Fibroblast of skin of right biceps (primary cell): ENCODE data around the gene DTD2.
"Not testable (repeated sequence)": the region's sequence is repeated elsewhere in the genome, so short reads cannot be mapped to it uniquely, and the experiment has no call there.

Experiments used
- DNase-seq: peaks from one replicate; pipeline ENCODE4 v3.0.0-alpha.2; 2013

The DTD2 gene

DNA sequence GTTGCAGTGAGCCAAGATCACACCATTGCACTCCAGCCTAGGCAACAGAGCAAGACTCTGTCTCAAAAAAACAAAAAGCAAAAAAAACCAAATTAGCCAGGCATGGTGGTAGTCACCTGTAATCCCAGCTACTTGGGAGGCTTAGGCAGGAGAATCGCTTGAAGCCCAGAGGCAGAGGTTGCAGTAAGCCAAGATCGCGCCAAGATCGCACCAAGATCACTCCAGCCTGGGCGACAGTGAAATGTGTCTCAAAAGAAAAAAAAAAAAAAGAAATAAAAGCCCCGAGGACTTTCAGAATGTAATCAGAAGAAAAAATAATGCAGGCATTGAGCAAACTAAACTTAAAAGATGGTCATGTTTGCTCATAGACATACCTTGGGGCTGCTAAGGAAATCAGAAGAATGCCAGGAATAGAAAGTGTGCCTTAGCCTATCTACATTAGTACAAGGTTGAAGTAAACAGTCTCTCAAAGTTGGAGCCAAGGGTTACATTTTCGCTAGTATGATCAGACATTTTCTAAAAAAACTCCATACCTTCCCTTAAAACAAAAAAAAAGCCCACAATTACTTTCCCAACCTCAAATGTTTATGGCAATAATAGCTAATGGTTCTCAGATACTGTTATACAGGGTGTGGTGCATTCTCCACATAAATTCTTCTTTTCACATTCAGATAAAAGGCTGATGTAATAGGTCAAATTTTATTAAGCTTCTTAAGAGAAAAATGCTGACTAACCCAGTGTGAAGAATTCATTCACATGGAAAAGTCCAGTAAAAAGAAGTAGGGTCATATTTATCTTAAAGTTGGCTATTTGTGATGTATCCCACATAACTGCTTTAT, 15.8 kb downstream of the DTD2 start:
- DNase-seq: peak; percentile 66

DNA sequence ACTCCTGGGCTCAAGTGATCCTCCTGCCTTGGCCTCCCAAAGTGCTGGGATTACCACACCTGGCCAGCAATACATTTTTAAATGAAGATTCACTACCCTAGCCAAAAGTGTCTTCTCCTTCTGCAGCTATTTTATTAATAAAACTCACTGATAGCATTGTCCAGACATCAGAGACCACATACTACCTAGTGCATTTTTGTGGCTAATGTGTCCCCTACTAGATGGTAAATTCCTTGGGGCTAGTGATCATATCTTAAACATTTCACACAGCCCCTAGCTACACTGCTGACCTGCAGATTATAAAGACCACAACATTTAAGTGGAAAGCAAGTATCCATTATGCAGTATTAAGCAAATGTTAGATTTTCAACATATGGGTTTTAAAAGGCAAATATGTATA, 17.0 kb downstream of the DTD2 start:
- DNase-seq: peak; percentile 14

DNA sequence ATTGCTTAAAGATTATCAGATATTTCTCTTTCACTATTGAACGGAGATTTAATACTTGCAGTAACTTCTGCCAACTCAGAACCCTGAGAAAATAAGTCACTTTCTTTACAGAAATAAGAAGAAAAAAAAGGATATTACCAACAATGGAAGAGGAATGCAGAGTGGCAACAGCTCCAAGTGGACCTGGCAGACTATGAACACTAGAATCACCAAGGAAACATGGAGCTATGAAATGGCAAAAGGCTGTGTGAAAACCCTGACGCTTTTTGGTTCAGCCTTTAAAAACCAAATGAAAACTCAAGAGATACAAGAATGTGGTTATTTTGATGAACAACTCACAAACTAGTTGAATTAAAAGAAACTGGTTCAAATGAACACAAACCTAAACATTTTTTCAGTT, 17.7 kb downstream of the DTD2 start:
- no peak for DNase-seq

DNA sequence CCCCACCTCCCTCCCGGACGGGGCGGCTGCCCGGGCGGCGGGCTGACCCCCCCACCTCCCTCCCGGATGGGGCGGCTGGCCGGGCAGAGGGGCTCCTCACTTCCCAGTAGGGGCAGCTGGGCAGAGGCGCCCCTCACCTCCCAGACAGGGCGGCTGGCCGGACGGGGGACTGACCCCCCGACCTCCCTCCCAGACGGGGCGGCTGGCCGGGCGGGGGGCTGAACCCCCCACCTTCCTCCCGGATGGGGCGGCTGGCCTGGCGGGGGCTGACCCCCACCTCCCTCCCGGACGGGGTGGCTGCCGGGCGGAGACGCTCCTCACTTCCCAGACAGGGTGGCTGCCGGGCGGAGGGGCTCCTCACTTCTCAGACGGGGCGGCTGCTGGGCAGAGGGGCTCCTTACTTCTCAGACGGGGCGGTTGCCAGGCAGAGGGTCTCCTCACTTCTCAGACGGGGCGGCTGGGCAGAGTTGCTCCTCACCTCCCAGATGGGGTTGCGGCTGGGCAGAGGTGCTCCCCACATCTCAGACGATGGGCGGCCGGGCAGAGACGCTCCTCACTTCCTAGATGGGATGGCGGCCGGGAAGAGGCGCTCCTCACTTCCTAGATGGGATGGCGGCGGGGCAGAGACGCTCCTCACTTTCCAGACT, 20.1 kb downstream of the DTD2 start:
- DNase-seq: not testable (repeated sequence)

DNA sequence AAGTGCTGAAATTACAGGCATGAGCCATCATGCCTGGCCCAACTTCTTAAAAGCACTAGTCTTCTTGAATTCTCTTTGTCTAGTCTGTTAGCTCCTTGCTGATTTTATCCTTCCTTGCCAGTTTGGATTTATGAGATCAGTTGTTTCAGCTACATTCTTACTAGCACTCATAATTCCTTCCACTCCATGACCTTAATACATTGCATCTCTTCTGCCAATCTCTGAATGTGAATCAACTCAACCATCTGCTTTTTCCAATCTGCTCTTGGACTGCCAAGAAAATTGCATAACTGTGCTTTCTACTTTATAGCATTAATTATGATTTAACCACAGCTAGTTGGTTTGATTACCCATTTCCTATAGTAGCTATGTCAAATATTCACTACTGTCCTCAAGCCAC, 22.0 kb downstream of the DTD2 start:
- peak; percentile 68 for DNase-seq

DNA sequence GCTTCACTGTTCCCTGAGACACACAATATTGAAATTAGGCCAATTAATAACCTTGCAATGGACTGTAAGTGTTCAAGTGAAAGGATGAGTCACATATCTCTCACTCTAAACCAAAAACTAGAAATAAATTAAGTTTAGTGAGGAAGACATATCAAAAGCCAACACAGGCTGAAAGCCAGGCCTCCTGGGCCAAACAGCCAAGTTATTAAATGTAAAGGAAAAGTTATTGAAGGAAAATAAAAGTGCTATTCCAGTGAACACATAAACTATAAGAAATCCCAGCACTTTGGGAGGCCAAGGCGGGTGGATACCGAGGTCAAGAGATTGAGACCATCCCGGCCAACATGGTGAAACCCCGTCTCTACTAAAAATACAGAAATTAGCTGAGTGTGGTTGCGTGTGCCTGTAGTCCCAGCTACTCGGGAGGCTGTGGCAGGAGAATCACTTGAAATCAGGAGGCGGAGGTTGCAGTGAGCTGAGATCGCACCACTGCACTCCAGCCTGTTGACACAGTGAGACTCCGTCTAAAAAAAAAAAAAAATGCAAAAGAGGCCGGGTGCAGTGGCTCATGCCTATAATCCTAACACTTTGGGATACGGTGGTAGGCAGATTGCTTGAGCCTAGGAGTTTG, 26.6 kb downstream of the DTD2 start:
- DNase-seq: no peak

DNA sequence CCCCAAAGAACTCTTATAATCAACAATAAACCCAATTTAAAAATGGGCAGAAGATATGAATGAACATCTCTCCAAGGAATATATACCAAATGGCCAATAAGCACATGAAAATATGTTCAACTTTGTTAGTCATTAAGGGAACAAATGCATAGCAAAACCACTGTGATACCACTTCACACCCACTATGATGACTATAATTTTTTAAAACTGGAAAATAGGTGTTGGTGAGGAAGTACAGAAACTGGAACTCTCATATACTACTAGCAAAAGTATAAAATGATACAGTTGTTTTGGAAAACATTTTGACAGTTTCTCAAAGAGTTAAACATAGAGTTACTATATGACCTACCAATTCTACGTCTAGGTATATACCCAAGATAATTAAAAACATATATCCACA, 27.5 kb downstream of the DTD2 start:
- no peak for DNase-seq

DNA sequence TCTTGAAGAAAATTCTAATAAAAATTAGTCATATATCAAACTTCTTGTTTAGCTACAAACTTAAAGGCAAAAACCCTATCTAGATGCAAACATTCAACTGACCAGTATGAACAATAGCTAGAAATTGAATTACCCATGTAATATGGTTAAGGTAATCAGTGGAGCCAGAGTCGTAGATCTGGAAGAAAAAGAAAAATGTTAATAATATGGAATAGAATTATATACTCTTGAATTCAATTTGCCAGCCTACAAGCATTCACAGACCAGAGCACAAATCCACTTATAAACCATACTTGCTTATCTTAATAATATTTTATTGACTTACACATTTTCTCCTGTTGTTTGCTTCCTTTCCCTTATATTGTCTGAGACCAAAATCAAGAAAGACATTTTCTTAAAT, 29.3 kb downstream of the DTD2 start:
- no peak for DNase-seq

DNA sequence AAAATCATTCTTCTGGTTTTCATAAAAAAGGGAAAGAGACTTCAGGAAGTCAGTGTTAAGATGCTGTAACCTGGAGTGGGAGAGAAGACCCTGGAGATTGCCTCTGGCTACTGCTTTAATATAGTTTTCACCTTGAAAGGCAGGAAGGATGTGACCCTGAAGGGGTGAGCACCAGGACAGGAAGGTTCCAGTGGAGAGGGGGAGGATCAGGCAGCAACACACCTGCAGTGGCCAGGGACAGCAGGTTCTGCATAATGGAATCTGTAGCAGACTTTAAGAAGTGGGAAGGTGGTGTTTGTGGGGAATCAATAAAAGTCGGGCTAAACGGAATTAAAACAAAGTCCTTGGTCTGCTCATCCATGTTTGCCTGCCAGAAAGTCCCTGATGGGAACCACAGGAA, 30.6 kb downstream of the DTD2 start:
- DNase-seq: no peak

DNA sequence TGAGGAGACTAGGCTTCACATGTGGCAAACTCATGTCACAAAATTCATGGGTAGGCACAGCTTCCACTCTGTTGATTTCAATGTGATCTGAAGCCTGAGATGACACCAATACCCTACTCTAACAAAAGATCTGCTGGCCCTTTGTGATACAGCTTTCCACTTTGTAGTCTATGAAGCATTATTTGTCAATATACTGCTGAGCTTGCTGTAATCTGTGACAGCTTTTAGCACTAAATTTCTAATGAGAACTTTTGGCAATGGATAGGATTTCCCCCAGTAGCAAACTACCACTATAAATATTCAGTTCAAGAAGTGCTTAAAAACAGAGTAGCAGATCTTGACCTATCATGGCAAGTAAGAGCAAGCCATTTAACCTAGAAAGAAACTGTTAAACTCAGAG, 31.4 kb downstream of the DTD2 start:
- DNase-seq: no peak

DNA sequence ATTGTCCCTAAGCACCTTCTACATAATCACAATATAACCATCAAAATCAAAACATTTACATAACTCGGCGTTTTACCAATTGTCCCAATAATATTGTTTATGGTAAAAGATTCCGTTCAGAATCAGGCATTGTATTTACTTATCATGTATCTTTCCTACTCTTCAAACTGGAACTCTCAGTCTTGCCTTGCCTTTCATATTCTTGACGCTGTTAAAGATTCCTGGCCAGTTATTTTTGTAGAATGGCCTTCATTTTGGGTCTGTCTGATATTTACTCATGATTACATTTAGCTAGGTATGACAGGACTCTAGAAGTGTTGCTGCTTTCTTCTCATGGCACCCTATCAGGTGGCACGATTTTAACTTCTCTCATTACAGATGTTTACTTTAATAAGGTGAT, 36.1 kb downstream of the DTD2 start:
- DNase-seq: no peak

DNA sequence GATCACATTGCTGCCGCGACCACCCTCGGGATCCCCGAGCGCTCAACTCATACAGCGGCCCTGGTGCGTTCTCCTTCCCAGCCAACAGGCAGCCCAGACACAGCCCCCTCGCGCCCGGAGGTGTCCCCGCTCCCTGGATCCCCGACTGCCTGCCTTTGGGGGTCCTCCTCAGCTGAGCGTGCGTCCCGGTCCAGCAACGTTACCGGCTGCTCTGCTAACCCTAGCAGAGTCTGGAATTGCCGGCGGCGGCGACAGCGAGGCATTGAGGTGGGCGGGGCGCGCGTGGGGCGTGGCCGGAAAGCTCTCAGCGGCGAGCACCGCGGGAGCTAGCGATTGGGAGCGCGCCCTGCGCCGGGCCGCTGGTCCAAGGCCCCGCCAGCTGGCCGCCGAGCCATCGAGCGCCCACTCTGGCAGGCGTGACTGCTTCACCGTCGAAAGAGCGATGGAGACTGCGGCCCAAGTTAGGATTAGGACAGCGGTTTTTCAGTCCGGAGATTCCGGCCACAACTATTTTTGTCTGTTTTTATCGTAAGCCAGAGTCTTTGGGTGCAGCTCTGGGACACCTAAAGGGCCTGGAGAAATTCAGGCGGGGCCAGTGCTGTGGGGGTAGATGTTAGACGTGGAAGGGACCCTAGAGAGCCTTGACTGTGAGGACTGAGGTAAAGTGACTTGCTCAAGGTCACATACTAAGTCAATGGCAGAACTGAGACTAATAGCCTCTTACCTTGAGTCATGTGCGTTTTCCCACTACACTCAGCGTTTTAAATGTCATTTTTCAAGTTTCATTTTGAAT, 36.8 kb downstream of the DTD2 start, which contains the start of gene HEATR5A:
TSS of gene HEATR5A (minus strand) at position 232 of the 793 bp plus-strand sequence. CDS start 17,575 bp downstream, outside the sequence.
- DNase-seq: peak; percentile 96

DNA sequence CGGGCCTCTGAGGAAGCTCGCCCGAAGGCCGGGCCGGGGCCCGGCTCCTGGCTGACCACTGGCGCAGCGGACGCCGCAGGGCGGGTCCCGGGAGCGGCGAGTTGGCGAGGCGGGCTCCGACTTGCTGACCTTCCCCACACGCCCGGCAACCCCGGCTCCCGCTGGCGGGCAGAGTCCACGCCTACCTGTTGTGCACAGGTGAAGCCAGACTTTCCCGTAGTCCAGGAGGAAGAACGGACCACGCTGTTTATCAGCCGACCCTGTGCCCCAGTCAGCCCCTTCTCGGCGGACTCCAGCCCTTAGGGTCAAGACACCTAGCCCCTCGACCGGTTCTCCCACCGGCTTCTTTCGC, 37.4 kb downstream of the DTD2 start:
- no peak for DNase-seq

DNA sequence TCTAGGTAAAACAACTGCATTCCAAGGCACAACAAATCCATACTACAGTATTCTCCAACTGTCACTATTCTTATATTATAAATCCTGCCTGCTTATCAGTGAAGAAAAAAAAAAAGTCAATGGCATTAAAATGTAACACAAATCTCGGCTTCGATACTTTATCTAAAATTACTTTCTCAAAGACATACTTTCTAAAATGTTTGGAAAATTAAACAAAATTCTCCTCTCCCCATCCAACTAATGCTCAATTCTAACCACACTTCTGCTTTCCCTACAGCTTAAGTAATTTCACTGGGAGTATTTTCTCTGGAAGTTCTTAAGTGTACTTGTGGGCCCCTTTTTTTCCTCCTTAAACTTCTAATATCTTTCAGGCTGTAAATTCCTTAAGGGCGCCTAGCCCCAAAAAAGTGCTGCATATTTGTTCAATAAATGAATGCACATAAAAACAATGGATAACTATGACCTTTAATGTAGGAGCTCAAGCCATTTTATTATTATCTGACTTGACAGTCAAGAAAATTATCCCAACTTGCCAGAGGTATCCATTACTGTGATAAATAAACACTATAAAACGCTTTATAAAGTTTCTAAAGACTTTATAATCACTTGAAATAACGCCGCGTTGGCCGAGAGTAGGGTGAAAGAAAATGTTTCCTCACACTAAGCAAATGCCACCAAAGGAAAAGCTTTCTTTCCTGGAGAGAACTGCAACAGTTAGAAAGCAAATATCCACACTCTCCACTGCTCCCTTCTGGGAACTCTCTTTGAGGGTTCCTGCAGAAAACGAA, 37.9 kb downstream of the DTD2 start:
- peak; percentile 35 for DNase-seq

DNA sequence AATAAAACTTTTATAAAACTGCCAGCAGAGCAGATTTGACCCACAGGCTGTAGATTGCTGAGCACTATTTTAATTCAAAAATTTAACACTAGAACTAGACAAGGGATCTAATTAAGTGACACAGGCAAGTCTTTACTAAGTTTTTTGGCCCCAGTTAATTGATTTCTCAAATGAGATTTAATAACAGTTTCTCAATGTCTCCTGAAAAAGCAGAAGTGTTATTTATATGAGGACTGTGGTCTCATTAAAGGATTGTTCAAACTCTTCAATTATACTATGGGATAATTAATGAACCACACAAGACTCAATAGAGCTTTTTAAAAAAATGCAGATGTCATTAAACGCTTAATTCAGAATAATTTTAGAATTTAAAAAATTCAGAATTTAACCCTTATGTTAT, 38.9 kb downstream of the DTD2 start:
- DNase-seq: no peak

DNA sequence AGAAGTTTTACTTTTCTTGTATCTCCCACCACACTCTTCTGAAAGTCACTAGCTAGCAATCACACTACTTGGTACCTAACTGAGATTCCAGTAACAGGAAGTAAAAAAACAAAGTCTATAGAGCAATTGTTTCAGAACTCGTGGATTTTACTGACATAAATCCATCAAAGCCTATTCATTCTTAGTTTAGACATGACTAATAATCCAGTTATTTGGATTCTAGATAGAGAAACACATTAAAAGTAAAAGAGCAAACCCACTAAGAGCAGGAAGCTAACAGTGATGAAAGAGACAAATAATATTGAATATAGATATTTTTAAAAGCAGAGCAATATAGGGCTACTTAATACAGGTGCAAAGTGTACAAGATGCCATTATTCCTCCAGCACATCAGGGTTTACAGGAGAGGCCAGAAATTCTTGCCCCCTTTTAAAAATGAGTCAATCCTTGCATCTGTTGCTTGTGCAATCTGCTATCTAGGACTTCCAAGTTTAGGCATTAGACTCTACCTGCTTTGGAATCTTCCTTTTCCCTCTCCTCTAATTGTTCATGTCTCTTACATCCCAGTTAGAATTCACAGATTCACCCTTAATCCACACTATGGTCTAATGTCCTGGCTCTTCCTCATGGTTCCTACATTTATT, 43.0 kb downstream of the DTD2 start:
- DNase-seq: peak; percentile 7

DNA sequence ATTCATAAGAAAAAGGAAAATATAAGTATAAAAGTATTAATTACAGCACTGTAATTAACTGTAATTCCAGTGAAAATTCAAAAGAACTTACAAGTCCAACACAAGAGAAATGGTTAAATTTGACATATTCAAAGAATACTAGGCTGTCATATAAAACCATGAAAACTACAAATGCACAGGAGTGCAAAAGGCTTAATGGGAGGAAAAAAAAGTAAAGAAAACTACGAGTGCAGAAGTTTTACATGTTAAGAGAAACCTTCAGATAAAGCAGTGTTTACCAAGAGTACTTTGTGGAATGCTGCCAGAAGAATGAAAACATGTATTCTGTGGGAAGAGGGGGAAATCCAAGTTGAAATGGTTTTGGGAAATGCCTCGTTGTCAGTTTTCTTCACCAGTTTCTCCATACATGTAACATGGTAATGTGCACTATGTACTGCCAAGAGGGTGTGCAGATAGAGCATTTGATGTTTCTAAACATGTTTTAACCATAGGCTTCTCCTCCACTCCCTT, 46.0 kb downstream of the DTD2 start:
- peak; percentile 7 for DNase-seq

DNA sequence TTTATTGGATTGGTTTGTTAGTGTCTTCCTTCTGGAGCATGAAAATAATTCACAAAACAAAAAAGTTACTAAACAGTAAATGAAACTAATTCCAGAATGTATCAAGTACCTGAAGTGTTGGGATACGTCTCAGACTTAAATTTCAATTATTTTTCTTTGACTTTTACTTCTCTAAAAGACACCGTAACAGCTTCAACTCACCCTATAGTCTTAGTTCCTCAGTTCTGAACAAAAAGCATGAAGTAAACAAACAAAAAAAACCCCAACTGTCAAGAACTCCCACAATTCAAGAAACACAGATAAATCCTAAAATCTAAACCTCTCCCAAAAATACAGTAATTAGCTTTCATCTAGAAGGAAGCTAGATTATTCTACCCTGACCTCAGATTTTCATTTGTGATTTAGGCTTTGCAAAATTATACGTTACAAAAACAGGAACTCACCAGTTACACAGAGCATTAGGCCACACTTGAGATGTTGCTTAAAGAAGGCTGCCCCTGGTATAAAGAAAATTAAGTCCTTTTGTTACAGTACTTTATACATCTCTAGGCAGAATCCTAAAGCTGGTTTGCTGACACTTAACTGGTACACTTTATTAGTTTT, 47.2 kb downstream of the DTD2 start:
- no peak for DNase-seq

DNA sequence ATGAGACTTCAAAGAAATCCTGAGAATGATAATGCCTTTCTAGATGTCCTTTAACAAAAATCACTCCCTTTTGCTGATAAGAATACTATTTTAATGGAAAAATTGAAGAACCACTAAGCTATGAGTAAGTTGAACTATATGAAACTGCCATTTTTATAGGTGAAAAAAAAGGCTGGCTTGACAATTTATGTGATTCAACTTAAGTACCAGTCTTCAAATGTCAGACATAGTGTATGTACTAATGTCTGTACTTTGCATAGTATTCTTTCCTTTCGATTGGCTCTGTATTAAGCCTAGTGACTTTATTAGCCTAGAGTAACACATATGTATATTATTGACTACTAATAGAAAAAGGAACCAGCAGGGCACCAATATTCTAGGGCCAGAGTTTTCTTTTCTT, 48.9 kb downstream of the DTD2 start:
- DNase-seq: no peak

DNA sequence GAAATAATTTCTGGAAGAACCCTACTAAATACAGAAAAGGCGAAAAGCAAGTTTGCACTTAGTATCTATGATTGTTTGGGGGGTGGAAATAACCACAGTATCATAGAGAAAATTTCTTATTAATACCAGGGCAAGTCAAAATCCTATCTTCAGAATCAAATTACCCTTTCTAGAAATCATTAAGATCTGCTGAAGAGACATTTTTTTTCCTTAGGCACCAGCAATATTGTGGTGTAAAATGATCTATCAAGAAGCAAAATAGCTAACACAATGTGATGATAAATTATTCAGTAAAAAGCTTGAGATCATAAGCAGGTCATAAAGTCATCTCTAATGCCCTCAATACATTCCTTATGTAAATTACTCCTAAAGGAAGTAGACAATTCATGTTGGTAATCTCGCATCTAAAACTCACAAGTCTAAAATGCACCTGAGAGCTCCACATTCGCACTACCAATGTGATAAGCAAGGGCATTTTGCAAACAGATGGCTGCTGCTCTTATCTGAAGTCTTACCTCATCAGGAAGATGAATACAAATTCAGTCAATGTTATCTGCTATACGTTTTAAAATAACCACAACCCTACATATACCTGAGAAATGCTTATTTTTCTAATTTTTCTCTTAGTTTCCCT, 51.6 kb downstream of the DTD2 start:
- no peak for DNase-seq

DNA sequence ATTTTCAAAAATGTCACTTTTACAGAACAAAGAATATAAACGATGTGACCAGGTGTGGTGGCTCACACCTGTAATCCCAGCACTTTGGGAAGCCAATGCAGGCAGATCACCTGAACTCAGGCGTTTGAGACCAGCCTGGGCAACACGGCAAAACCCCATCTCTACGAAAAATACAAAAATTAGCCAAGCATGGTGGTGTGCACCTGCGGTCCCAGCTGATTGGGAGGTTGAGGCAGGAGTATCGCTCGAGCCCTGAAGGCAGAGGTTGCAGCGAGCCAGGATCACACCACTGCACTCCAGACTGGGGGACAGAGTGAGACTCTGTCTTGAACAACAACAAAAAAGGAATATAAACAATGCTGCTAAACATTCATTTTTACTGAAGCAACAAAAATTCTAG, 52.2 kb downstream of the DTD2 start:
- DNase-seq: no peak
